PC-3 (cell line): ENCODE data around the gene PRR14L. TPM values are rescaled to one million over a fixed set of nuclear protein-coding genes. Genes with fewer than 3 reads are reported as not detected.
"Not testable (repeated sequence)": the region's sequence is repeated elsewhere in the genome, so short reads cannot be mapped to it uniquely, and the experiment has no call there.

ENCODE experiments used
- ATAC-seq: fragments of 200-7000 bp; cut with Tn5 transposase; 2 replicates; pipeline ENCODE4 v1.9.1; 2020; ENCODE audit warnings: mild to moderate bottlenecking, moderate library complexity
- Bru-seq: library from RNA; stranded (reverse); fragments of 400-500 nt; gene quantifications from one replicate; lab custom pipeline; 2021; lab: Mats Ljungman, UMichigan
- BruChase-seq, 2 experiments: library from RNA; stranded (reverse); fragments of 400-500 nt; gene quantifications; one replicate each; lab custom pipeline; 2021; lab: Mats Ljungman, UMichigan
- BruUV-seq: library from RNA; stranded (reverse); fragments of 400-500 nt; replicated peaks from 2 replicates; lab custom pipeline; 2021; lab: Mats Ljungman, UMichigan
- CTCF ChIA-PET: fragments of 300-600 bp; sonication (Branson Sonifier 250); formaldehyde crosslinking; loops from one replicate; lab custom pipeline; 2022; ENCODE audit warnings: antibody characterized with exemption; lab: Charles Lee
- POLR2A ChIA-PET: fragments of 300-600 bp; sonication (Branson Sonifier 250); formaldehyde crosslinking; loops from one replicate; lab custom pipeline; 2022; ENCODE audit warnings: antibody characterized with exemption; ENCODE audit not compliant: unreplicated experiment; lab: Charles Lee
- DNase-seq: peaks from one replicate; pipeline ENCODE4 v3.0.0-alpha.2; 2015
- H2AFZ ChIP-seq: fragments of 300-600 bp; sonication (generic); 2 replicates; pipeline ENCODE4 v1.6.0; 2016; ENCODE audit warnings: antibody characterized with exemption, low read length
- H3F3A ChIP-seq: fragments of 300-600 bp; sonication (generic); one replicate; pipeline ENCODE4 v1.6.0; 2017; ENCODE audit warnings: antibody characterized with exemption, low read length, control low read depth, mild to moderate bottlenecking; ENCODE audit not compliant: unreplicated experiment
- H3K27ac ChIP-seq: fragments of 300-600 bp; sonication (generic); 2 replicates; pipeline ENCODE4 v1.5.1; 2016; ENCODE audit warnings: mild to moderate bottlenecking, low read length
- H3K27me3 ChIP-seq: fragments of 300-600 bp; sonication (generic); 2 replicates; pipeline ENCODE4 v1.6.1; 2016; ENCODE audit warnings: low read length, mixed read lengths
- H3K36me3 ChIP-seq: fragments of 300-600 bp; sonication (generic); 2 replicates; pipeline ENCODE4 v1.6.1; 2016; ENCODE audit warnings: low read depth, mixed run types, low read length, mixed read lengths
- H3K4me1 ChIP-seq: fragments of 300-600 bp; sonication (generic); 2 replicates; pipeline ENCODE4 v1.5.1; 2016; ENCODE audit warnings: low read length; ENCODE audit not compliant: insufficient read depth
- H3K4me2 ChIP-seq: fragments of 300-600 bp; sonication (generic); 2 replicates; pipeline ENCODE4 v1.6.0; 2016; ENCODE audit warnings: low read length
- H3K4me3 ChIP-seq: fragments of 300-600 bp; sonication (generic); 2 replicates; pipeline ENCODE4 v1.5.1; 2016; ENCODE audit warnings: mild to moderate bottlenecking, low read length, mixed read lengths
- H3K79me2 ChIP-seq: fragments of 300-600 bp; sonication (generic); 2 replicates; pipeline ENCODE4 v1.6.1; 2017; ENCODE audit warnings: low read length, mixed read lengths
- H3K9ac ChIP-seq: fragments of 300-600 bp; sonication (generic); 2 replicates; pipeline ENCODE4 v1.6.0; 2016; ENCODE audit warnings: mild to moderate bottlenecking, low read length
- H3K9me2 ChIP-seq: fragments of 300-600 bp; sonication (generic); replicated peaks from 2 replicates; pipeline ENCODE4 v1.6.1; 2016; ENCODE audit warnings: mixed run types, low read length, mixed read lengths
- H3K9me3 ChIP-seq: fragments of 300-600 bp; sonication (generic); 2 replicates; pipeline ENCODE4 v1.6.1; 2016; ENCODE audit warnings: low read length, mixed read lengths
- H4K20me1 ChIP-seq: fragments of 300-600 bp; sonication (generic); 2 replicates; pipeline ENCODE4 v1.6.1; 2016; ENCODE audit warnings: low read length, mixed read lengths
- CTCF ChIP-seq: fragments of 300-600 bp; sonication (generic); conservative IDR thresholded peaks from 2 replicates; pipeline ENCODE4 v1.5.1; 2017; ENCODE audit warnings: antibody characterized with exemption, low read depth, mild to moderate bottlenecking, low read length
- EZH2 ChIP-seq: fragments of 300-600 bp; sonication (generic); IDR thresholded peaks from one replicate; pipeline ENCODE4 v1.6.1; 2017; ENCODE audit warnings: antibody characterized with exemption, mild to moderate bottlenecking, low read length; ENCODE audit not compliant: unreplicated experiment
- EZH2phosphoT487 ChIP-seq: fragments of 300-600 bp; sonication (generic); IDR thresholded peaks from 2 replicates; pipeline ENCODE4 v1.6.1; 2018; ENCODE audit warnings: mild to moderate bottlenecking, antibody characterized with exemption, low read length, borderline replicate concordance
- intact Hi-C: fragments of 100-400 bp; cut with micrococcal nuclease; formaldehyde crosslinking; loops from 2 replicates; pipeline ENCODE4 v1.9.0; 2023
- long read RNA-seq: library from polyadenylated mRNA; unstranded; transcript quantifications from one replicate; pipeline ENCODE4 v2.0.0, GENCODE V29; 2021; ENCODE audit not compliant: unreplicated experiment
- total RNA-seq: library from RNA; depleted of rRNA; stranded (reverse); fragments of >200 nt; gene quantifications from 2 replicates; pipeline ENCODE4 v1.2.3, GENCODE V29; 2014; rRNA removed

The PRR14L gene
- total RNA-seq (9.3 and 17.9 TPM in 2 replicates), Bru-seq, nascent RNA (percentile 69 among the genes with signal in this experiment), BruChase-seq, experiment 1, labeled RNA remaining after a 6-hour chase (percentile 84 among the genes with signal in this experiment), BruChase-seq, experiment 2, labeled RNA remaining after a 2-hour chase (percentile 83 among the genes with signal in this experiment)
- long read RNA-seq, partial matches to known transcripts: 4 of 26 reads
- long read RNA-seq, other reads (novel, unspliced or antisense): 20 of 26 reads

- Histone ChIP-seq H3K36me3 (no peaks in the 10 kb centered on the region), H3K9me2 (no peaks in the 10 kb centered on the region), H3K27me3 (no peaks in the 10 kb centered on the region), H3K27ac (peak within 1 kb of the TSS; percentile 64), H3K4me3 (peak within 1 kb of the TSS; percentile 100), H3K79me2 (peaks cover 46% of the 10 kb centered on the region), H3K9me3 (no peaks in the 10 kb centered on the region), H2AFZ (peak within 1 kb of the TSS; percentile 76), H3K4me2 (peak within 1 kb of the TSS; percentile 98), H3K9ac (peak within 1 kb of the TSS; percentile 99), H3K4me1 (peaks cover 26% of the 10 kb centered on the region), H3F3A (no peaks in the 10 kb centered on the region), H4K20me1 (no peaks in the 10 kb centered on the region)
- peak; percentile 90 for DNase-seq
- ChIA-PET POLR2A (no interaction called here), CTCF (no interaction called here)
- TF ChIP-seq EZH2phosphoT487 (no peak), CTCF (no peak), EZH2 (no peak)
- intact Hi-C loops: loop anchor here (5.0 kb wide), 2 partner anchors 87 to 198 kb away; partner anchors contain the start of gene PISD
- BruUV-seq: TSS peak; percentile 22
- ATAC-seq: peak; percentile 63
Observed at GRCh38 chr22:31749636-31750364, at the start of gene PRR14L. TSS of gene PRR14L (minus strand) at chr22:31750132. CDS start at chr22:31738860, 11,272 bp downstream.

DNA sequence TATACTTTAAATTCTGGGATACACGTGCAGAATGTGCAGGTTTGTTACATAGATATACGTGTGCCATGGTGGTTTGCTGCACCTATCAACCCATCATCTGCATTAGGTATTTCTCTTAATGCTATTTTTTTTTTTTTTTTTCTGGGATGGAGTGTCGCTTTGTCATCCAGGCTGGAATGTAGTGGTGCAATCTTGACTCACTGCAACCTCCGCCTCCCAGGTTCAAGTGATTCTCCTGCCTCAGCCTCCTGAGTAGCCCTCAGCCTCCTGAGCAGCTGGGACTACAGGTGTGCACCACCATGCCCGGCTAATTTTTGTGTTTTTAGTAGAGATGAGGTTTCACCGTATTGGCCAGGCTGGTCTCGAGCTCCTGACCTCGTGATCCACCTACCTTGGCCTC lies 49.4 kb upstream of the PRR14L start:
- H3K4me3 ChIP-seq, H3K9ac ChIP-seq, H3K4me1 ChIP-seq, H3K9me3 ChIP-seq, CTCF ChIA-PET, H3K27me3 ChIP-seq, DNase-seq, ATAC-seq, intact Hi-C loops, H3K9me2 ChIP-seq, H3K4me2 ChIP-seq, POLR2A ChIA-PET, BruUV-seq, H4K20me1 ChIP-seq, H3F3A ChIP-seq, H3K36me3 ChIP-seq, H2AFZ ChIP-seq, H3K79me2 ChIP-seq: not testable (repeated sequence)
- H3K27ac ChIP-seq: peak overlapping the region; percentile 77

DNA sequence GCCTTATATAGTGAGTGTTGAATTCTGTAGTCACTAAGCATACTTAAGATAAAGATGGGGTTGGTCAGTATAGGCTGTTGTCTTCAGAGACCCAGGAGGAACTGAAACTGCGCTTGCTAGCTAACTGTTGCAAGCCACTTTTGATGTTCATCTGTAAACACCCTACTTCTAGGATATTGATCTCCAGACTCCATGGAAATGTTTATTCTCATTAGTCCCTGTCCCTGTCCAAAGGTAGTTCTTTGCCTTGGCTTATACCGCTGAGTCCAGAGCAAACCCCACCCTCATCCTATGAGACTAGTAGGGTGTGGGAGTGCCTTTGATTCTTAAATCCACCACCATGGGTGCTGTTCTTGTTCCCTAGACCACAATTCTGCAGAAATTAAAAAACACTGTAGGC lies 40.3 kb upstream of the PRR14L start:
- CTCF ChIA-PET: no interaction called here

More for the DNA sequence above, 40.3 kb upstream of the PRR14L start:
- POLR2A ChIA-PET: no interaction called here
- Histone ChIP-seq H3K4me3 (no peak overlapping the region), H3K9me3 (no peaks in the 10 kb centered on the region), H3F3A (no peaks in the 10 kb centered on the region), H3K4me2 (no peak overlapping the region), H3K9ac (no peak overlapping the region), H3K79me2 (no peaks in the 10 kb centered on the region), H3K4me1 (no peaks in the 10 kb centered on the region), H2AFZ (no peak overlapping the region), H3K9me2 (no peaks in the 10 kb centered on the region), H3K27me3 (no peaks in the 10 kb centered on the region), H4K20me1 (no peaks in the 10 kb centered on the region), H3K36me3 (no peaks in the 10 kb centered on the region), H3K27ac (no peak overlapping the region)
- DNase-seq (no peak), ATAC-seq (no peak)
- intact Hi-C loops: no loop called here
- no TSS peak for BruUV-seq
- no peak for TF ChIP-seq CTCF
- TF ChIP-seq EZH2phosphoT487: no peak
- no peak for TF ChIP-seq EZH2
